Thyroid gland (tissue), 4 donors: ENCODE measurements around the gene UNC5C.

Experiments
- POLR2A ChIP-seq, 2 donors: fragments of 450-650 bp; IDR thresholded peaks; one replicate each; pipeline ENCODE4 v1.6.1; 2017; ENCODE audit warnings: antibody characterized with exemption in 2 of 2, mild to moderate bottlenecking in 2 of 2, moderate library complexity in 1 of 2
- TF ChIP-seq, protein P1 (sequence below), 6 experiments: fragments of 200-600 bp in 3 of 6; fragments of 450-650 bp in 3 of 6; sonication (generic) in 3 of 6; IDR thresholded peaks; one replicate each; pipeline ENCODE4 v1.5.1; 2016 to 2019; ENCODE audit warnings: antibody characterized with exemption in 6 of 6, mild to moderate bottlenecking in 2 of 6, inconsistent platforms in 1 of 6, moderate library complexity in 1 of 6

DNA sequence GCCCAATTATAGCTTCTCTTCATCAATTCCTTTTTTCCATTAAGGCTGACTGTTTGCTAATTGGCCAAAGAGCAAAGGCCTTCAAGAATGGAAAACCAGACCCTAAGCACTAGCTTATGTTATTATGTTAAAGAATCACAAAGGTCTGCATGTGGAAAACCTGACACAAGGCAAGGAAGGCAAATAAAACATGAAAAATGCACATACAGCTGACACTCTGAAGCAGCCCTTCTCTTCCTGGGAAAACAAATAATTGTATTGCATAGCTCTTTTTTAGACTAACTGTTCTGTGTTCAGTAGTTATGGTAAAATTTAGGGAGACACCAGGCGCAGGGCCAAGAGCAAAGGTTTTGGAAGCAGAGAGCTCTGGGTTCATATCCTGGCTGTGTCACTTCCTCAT lies 223.1 kb downstream of the UNC5C start:
- TF ChIP-seq POLR2A (IDR thresholded peaks at IDR 0.05), result no peak
- TF ChIP-seq, protein P1, sequence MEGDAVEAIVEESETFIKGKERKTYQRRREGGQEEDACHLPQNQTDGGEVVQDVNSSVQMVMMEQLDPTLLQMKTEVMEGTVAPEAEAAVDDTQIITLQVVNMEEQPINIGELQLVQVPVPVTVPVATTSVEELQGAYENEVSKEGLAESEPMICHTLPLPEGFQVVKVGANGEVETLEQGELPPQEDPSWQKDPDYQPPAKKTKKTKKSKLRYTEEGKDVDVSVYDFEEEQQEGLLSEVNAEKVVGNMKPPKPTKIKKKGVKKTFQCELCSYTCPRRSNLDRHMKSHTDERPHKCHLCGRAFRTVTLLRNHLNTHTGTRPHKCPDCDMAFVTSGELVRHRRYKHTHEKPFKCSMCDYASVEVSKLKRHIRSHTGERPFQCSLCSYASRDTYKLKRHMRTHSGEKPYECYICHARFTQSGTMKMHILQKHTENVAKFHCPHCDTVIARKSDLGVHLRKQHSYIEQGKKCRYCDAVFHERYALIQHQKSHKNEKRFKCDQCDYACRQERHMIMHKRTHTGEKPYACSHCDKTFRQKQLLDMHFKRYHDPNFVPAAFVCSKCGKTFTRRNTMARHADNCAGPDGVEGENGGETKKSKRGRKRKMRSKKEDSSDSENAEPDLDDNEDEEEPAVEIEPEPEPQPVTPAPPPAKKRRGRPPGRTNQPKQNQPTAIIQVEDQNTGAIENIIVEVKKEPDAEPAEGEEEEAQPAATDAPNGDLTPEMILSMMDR (IDR thresholded peaks at IDR 0.05), result no peak
